Osteoblast (primary cell): ENCODE data around the gene RBM39. TPM values are rescaled to one million over a fixed set of nuclear protein-coding genes. Genes with fewer than 3 reads are reported as not detected.
"Not testable (repeated sequence)": the region's sequence is repeated elsewhere in the genome, so short reads cannot be mapped to it uniquely, and the experiment has no call there.

Experiments
- DNase-seq: peaks from one replicate; pipeline ENCODE4 v3.0.0; 2011; ENCODE audit warnings: low spot score, mixed read lengths; ENCODE audit not compliant: insufficient read length; ENCODE audit errors: missing footprints
- H2AFZ ChIP-seq: 2 replicates; pipeline ENCODE4 v1.6.0; 2011; ENCODE audit warnings: mild to moderate bottlenecking, low read length
- H3K27ac ChIP-seq: 2 replicates; pipeline ENCODE4 v1.5.1; 2011; ENCODE audit warnings: mild to moderate bottlenecking, low read depth, low read length, moderate library complexity
- H3K27me3 ChIP-seq: 2 replicates; pipeline ENCODE4 v1.6.0; 2012; ENCODE audit warnings: mild to moderate bottlenecking, control low read depth, inconsistent platforms, low read length, moderate library complexity; ENCODE audit not compliant: insufficient read depth
- H3K36me3 ChIP-seq: 2 replicates; pipeline ENCODE4 v1.5.1; 2011; ENCODE audit warnings: mild to moderate bottlenecking, low read length, control low read depth, moderate library complexity; ENCODE audit not compliant: insufficient read depth
- H3K4me1 ChIP-seq: 2 replicates; pipeline ENCODE4 v1.5.1; 2011; ENCODE audit warnings: mild to moderate bottlenecking, low read length, control low read depth, moderate library complexity; ENCODE audit not compliant: insufficient read depth
- H3K4me2 ChIP-seq: 2 replicates; pipeline ENCODE4 v1.6.0; 2011; ENCODE audit warnings: mild to moderate bottlenecking, low read length; ENCODE audit not compliant: insufficient read depth
- H3K4me3 ChIP-seq: fragments of 200-600 bp; sonication (generic); 3 replicates; pipeline ENCODE4 v1.5.1; 2012; ENCODE audit warnings: mild to moderate bottlenecking, low read length, inconsistent platforms; ENCODE audit not compliant: insufficient read depth
- H3K79me2 ChIP-seq: 2 replicates; pipeline ENCODE4 v1.6.0; 2012; ENCODE audit warnings: mild to moderate bottlenecking, low read length, control low read depth, inconsistent platforms; ENCODE audit not compliant: insufficient read depth
- H3K9me3 ChIP-seq: 2 replicates; pipeline ENCODE4 v1.5.1; 2011; ENCODE audit warnings: low read depth, low read length, control low read depth
- H4K20me1 ChIP-seq: 2 replicates; pipeline ENCODE4 v1.6.0; 2012; ENCODE audit warnings: mild to moderate bottlenecking, low read length, control low read depth; ENCODE audit not compliant: insufficient read depth
- CTCF ChIP-seq: IDR thresholded peaks from 2 replicates; pipeline ENCODE4 v1.5.1; 2011; ENCODE audit warnings: mild to moderate bottlenecking, low read depth, low read length, moderate library complexity; ENCODE audit errors: extremely low read depth
- total RNA-seq: library from RNA; depleted of rRNA; stranded (reverse); fragments of >200 nt; gene quantifications from 2 replicates; pipeline ENCODE4 v1.2.3, GENCODE V29; 2012

RBM39 gene
- total RNA-seq, 1 donor, result 300 TPM

- Histone ChIP-seq H3K79me2 (peaks cover 97% of the 10 kb centered on the region), H3K4me2 (no peak overlapping the region), H3K9me3 (no peaks in the 10 kb centered on the region), H3K27me3 (no peaks in the 10 kb centered on the region), H4K20me1 (peaks cover 78% of the 10 kb centered on the region), H3K4me1 (peaks cover 12% of the 10 kb centered on the region), H3K36me3 (peaks cover 98% of the 10 kb centered on the region), H3K4me3 (no peak overlapping the region), H2AFZ (no peak overlapping the region), H3K27ac (peak overlapping the region; percentile 17)
- TF ChIP-seq CTCF, result no peak
- no peak for DNase-seq
These were observed 25.7 kb downstream of the RBM39 start for GRCh38 chr20:35716330-35716729.

DNA sequence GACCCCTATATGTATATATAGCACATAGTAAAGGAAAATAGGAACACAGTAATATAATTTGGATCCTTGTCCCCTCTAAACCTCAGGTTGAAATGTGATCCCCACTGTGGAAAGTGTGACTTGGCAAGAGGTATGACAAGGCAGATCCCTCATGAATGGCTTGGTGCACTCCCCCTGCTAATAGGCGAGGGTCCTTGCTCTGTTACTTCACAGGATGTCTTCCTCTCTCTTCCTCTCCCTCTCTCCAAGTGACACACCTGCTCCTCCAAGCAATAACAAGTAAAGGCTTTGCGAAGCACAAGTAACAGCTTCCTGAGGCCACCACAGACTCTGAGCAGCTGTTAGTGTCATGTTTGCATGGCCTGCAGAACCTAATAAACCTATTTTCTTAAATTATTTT is 26.4 kb downstream of the RBM39 start:
- Histone ChIP-seq H3K79me2 (peaks cover 97% of the 10 kb centered on the region), H3K27me3 (no peaks in the 10 kb centered on the region), H3K36me3 (peaks cover 98% of the 10 kb centered on the region), H3K9me3 (no peaks in the 10 kb centered on the region), H3K4me2 (no peak overlapping the region), H2AFZ (no peak overlapping the region), H3K4me3 (no peak overlapping the region), H3K27ac (peak overlapping the region; percentile 19), H3K4me1 (peaks cover 13% of the 10 kb centered on the region), H4K20me1 (peaks cover 78% of the 10 kb centered on the region)
- no peak for TF ChIP-seq CTCF
- no peak for DNase-seq

- no peaks in the 10 kb centered on the region for H3K9me3 ChIP-seq
- peaks cover 97% of the 10 kb centered on the region for H3K79me2 ChIP-seq
- no peak overlapping the region for H2AFZ ChIP-seq
- no peak for DNase-seq
- H3K36me3 ChIP-seq, result peaks cover 98% of the 10 kb centered on the region
- peaks cover 78% of the 10 kb centered on the region for H4K20me1 ChIP-seq
- peaks cover 16% of the 10 kb centered on the region for H3K4me1 ChIP-seq
- no peak overlapping the region for H3K27ac ChIP-seq
- TF ChIP-seq CTCF, result no peak
- no peaks in the 10 kb centered on the region for H3K27me3 ChIP-seq
- no peak overlapping the region for H3K4me3 ChIP-seq
- H3K4me2 ChIP-seq, result no peak overlapping the region
These were observed 27.9 kb downstream of the RBM39 start for GRCh38 chr20:35714127-35714526.

- Histone ChIP-seq H4K20me1 (peaks cover 77% of the 10 kb centered on the region), H3K79me2 (peaks cover 93% of the 10 kb centered on the region), H3K36me3 (peaks cover 98% of the 10 kb centered on the region), H3K4me1 (peaks cover 12% of the 10 kb centered on the region)
- not testable (repeated sequence) for H3K4me2 ChIP-seq, H3K27me3 ChIP-seq, H2AFZ ChIP-seq, H3K9me3 ChIP-seq, H3K4me3 ChIP-seq, H3K27ac ChIP-seq, DNase-seq
These were observed 28.9 kb downstream of the RBM39 start for GRCh38 chr20:35713120-35713519.
